GM23338 (cell line): ENCODE measurements around the gene TLR9.

Experiments used
- CTCF ChIP-seq, 2 experiments: fragments of 200-600 bp in 1 of 2; sonication (generic) in 1 of 2; conservative IDR thresholded peaks; 2 replicates each; pipeline versions ENCODE4 v1.5.1 to v1.6.1; 2016 to 2017; ENCODE audit warnings: antibody characterized with exemption in 2 of 2, low read depth in 2 of 2, mild to moderate bottlenecking in 2 of 2, moderate library complexity in 1 of 2
- EZH2phosphoT487 ChIP-seq: fragments of 200-600 bp; sonication (generic); IDR thresholded peaks from one replicate; pipeline ENCODE4 v1.8.1; 2018; ENCODE audit warnings: antibody characterized with exemption; ENCODE audit not compliant: unreplicated experiment
- POLR2AphosphoS5 ChIP-seq: IDR thresholded peaks from 2 replicates; pipeline ENCODE4 v1.6.1; 2016; ENCODE audit warnings: antibody characterized with exemption, low read depth

DNA sequence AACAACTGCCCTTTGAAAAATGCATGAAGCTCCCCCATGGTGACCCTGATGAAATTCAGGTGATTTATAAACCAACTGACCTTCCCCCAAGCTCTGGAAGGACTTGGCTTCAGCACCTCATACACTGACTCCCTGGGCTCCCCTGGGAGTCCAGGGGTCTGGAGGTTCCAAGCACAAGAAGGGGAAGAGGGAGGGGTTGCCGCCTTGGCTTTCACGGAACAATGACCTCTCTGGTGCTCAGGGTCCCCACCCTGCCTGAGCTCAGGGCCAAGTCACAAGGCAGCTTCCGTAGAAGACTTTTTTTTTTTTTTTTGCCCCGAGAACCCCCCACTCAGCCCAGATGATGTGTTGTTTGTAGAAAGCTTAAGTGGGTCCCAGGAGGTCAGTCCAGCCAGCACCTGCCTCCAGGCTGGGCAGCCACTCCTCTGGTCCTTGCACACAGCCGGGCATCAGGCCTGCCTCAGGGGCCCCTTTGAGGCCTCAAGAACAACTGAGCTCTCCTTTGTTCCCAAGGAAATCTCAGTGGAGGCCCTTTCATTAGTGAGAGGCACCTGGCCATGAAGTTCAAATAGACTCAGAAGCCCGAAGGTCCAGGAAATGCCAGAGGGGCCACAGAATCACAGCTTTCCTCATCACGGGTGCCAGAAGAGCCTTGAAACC lies 41.5 kb downstream of the TLR9 start:
- TF ChIP-seq CTCF (conservative IDR thresholded peaks at IDR 0.05; ENCODE audit: low read depth in 2 of 2) (no peak), POLR2AphosphoS5 (no peak), EZH2phosphoT487 (no peak)
